OCI-LY1 (cell line): Measurements from ENCODE around the gene DMKN.

ENCODE experiments used
- EZH2 ChIP-seq: fragments of 200-600 bp; sonication (generic), shearing (Covaris generic); IDR thresholded peaks from 2 replicates; pipeline ENCODE4 v1.8.0; 2017; ENCODE audit warnings: borderline replicate concordance, mixed run types, mild to moderate bottlenecking, antibody characterized with exemption, low read length, moderate library complexity, mixed read lengths
- TF ChIP-seq, protein P1 (sequence below): fragments of 200-600 bp; sonication (generic), shearing (Covaris generic); IDR thresholded peaks from 2 replicates; pipeline ENCODE4 v1.5.1; 2017; ENCODE audit warnings: mild to moderate bottlenecking, antibody characterized with exemption, low read length, moderate library complexity, mixed read lengths

GRCh38 chr19:35543280-35544109, 30.0 kb upstream of the DMKN start:
- TF ChIP-seq, protein P1, sequence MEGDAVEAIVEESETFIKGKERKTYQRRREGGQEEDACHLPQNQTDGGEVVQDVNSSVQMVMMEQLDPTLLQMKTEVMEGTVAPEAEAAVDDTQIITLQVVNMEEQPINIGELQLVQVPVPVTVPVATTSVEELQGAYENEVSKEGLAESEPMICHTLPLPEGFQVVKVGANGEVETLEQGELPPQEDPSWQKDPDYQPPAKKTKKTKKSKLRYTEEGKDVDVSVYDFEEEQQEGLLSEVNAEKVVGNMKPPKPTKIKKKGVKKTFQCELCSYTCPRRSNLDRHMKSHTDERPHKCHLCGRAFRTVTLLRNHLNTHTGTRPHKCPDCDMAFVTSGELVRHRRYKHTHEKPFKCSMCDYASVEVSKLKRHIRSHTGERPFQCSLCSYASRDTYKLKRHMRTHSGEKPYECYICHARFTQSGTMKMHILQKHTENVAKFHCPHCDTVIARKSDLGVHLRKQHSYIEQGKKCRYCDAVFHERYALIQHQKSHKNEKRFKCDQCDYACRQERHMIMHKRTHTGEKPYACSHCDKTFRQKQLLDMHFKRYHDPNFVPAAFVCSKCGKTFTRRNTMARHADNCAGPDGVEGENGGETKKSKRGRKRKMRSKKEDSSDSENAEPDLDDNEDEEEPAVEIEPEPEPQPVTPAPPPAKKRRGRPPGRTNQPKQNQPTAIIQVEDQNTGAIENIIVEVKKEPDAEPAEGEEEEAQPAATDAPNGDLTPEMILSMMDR: no peak
- TF ChIP-seq EZH2: no peak
